KG1 (cell line): ENCODE results near the gene FGD2.

ENCODE experiments used
- DNase-seq: peaks from one replicate; lab custom pipeline; 2025; lab: John Stamatoyannopoulos, UW

Gene FGD2

DNA sequence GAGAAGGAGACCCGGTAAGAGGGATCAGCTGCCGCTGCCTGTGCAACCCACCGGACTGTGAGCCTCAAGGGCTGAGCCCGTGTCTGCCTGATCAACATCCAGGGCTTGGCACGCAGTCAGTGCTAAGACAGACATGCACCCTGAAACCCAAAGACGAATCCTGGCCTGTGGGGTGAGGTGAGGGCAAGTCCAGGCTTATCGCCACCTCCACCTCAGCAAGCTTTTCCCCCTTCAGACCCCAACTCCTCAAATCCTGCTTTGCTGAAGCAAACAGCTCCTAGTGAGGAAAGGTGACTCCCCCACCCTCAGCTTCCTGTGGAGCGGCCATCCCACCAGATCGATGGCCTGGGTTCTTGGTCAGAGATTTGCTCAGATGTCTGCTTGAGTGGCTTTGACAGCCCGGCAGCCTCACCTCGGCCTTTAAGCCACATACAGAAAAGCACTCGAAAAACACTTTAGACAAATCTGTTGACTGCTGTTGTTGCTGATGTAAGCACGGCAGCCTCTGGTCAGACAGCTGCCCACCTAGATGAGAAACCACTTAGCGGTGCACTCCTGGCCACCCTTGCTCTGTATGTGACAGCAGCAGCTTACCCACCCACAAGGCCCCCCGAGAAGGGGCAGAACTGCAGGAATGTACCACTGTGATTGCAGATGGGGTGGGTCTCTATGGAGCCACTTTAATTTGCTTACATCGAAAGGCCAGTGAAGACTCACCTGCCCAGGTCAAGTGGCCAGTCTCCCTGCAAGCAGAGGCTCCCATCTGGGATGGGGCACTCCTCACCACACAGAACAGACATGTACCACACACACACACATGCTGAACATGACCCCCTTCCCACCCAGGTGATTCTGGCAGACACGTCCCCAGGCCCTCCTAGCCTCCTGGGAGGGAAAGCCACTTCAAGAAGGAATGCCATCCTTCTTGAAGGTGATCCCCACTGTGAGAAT is 34.3 kb upstream of the FGD2 start:
- DNase-seq, result no peak

DNA sequence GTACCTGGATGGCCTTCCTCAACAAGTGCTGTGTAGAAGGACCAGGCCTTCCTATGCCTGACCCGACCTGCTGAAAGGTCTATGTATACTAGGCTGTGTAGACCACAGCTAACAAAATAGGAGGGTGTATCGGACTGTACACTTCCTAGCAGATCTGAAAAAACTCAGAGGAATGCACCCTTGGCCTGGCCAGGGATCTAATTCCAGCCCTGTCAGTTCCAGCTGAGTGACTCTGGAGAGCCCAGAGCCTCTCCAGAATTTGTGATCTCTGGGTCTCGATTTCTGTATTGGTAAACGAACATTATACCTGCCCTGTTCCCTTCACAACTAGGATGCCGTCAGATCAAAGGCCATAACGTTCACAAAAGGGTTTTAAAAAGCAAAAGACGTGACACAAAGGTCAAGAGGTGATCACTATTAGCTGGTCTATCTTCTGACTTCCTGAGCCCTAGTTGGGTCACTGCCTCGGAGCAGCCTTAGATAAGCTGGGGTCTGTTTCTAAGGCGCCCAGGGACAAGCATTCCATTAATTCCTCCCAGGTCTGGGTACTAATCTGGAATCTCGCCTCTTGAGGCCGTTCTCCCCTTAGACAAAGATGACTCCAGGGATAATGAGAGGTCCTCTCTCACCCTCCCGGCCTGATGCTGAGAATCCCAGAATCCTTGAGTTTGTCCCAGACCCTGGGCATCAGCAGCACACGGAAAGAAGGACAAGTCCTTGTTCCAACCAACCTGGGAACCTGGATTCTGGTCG is 33.4 kb upstream of the FGD2 start:
- no peak for DNase-seq

DNA sequence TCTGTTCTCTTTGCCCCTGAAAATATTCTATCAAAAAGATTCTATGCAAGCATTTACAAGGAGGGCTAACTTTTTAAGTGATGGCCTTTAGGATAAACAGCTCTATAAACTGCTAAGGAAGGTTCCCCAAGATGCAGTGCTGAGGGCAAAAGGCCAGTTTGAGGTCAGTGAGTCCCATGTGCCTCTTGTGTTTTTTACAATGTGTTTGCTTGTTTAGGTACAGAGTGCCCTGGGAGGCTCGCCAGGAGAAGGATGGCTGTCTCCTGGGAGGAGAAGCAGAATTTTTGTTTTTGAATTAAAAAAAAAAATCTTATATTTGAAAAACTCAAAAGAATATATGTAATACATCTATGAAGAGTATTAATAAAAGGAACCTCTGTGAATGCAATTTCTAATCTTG is 32.3 kb upstream of the FGD2 start:
- no peak for DNase-seq

DNA sequence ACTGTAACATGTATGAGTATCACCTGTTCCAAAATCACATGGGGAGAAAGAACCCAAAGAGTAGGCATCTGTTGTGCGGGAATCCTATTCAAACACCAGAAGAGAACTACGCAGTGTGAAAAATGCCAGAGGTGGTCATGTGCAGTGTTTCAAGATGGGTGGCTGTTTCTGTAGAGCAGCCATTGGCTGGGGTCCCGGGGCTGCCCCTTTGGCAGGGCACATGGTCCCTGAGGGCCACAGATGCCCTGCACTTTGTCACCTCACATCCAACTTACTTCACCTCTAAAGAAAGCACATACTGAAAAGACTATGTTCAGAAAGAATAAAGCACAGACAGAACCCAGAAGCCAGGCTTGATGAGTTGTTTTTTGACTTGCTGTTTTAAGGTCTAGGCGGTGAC is 31.8 kb upstream of the FGD2 start:
- no peak for DNase-seq

DNA sequence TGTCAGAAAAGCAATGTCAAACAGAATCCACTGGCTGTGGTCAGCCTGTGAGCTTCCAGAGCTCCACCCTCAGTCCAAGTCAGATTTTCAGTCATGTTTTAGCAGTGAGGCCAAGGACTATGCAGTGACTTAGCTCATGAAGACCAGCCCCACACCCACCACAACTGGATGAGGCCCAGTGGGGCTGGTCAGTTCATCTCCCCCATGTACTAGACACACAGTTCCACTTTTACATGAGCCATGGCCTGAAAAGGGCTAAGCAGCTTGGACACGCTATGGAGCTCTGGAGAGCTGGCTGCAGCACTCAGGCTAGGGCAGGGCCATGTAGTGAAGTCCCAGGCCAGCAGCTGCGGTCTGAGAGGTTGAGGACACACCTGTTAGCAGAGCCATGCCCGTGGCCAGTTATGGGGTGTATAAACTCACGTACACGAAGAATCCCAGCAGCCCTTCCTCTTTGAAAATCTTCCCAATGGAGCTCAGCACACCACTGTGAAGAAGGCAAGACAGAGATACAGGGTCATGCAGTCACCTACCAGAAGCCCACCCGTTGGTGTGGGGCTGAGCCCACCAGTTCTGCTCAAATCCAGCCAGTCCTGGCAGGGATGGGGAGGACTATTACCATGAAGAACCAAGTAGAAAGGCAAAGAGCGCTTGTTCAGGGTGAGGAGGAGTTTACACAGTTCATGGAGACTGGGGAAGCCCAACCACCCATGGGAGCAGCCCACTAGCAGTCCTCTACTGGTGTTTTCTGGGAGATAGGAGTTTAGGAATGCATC is 30.0 kb upstream of the FGD2 start:
- DNase-seq, result no peak

DNA sequence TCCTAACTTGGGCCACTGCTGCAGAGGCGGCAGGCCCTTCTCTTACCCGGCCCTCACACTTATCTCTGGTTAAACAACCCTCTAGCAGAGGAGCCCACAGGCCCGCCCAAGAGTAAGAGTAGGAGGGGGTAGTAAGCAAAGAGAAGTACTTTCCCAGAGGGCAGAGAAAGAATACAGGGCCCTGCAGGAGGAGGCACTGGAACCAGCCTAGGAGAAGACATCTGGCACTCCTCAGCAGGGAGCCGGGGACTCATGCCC is 29.5 kb upstream of the FGD2 start:
- no peak for DNase-seq

DNA sequence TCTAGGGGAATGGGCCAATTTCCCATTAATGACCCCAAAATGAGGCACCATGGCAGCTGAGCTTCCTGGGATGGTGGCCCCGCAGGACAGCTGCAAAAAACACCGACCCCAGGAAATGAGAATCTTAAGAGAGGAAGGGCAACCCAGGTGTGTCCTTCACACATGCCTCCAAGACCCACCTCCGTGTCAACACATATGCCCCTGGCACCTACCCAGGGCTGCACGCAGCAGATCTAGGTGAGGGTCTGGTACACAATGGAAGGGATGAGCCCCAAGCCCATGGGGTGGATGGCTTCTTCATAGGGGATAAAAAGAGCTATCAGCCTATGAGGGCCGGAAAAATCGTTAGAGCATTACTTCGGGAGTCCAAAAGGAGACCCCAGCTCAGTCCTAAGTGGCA is 28.9 kb upstream of the FGD2 start:
- DNase-seq, result no peak

DNA sequence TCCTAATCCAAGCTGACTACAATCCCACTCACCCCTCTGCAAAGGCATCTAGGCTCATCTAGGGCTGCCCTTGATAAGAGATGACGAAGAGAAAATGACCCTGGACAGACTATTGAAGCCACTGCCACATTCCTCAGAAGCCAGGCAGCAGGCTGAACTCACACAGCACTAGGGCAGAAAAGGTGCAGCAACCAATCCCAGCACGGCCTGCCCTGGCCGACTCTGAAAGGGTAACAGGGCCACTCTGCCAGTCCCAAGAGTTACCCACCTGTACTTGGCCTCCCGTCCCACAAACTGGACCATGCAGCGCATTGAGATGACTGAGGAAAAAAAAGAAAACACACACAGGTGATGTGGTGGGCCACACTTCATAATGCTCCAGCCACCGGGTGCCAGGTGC is 28.5 kb upstream of the FGD2 start:
- no peak for DNase-seq

DNA sequence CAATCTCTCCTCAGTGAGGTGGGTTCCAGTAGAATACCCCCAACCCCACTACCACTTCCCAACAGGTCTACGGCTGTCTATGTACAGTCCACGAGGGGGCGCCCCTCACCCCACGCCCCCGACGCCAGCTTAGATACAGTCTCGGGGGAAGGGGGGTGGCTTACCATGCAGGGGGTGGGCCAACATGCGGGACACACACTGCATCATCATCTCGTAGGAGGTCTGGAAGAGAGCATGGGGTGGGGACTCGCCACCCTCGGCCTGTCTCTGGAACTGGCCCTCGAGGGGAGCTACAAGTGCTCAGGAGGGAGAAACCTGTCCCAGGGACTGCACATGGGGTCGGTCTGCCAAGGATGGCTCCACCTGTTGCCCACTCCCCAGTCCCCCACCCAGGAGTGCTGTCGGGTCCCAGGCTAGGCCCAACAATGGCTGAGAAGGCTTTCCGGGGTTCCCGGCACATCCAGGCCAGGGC is 27.9 kb upstream of the FGD2 start:
- DNase-seq, result no peak

DNA sequence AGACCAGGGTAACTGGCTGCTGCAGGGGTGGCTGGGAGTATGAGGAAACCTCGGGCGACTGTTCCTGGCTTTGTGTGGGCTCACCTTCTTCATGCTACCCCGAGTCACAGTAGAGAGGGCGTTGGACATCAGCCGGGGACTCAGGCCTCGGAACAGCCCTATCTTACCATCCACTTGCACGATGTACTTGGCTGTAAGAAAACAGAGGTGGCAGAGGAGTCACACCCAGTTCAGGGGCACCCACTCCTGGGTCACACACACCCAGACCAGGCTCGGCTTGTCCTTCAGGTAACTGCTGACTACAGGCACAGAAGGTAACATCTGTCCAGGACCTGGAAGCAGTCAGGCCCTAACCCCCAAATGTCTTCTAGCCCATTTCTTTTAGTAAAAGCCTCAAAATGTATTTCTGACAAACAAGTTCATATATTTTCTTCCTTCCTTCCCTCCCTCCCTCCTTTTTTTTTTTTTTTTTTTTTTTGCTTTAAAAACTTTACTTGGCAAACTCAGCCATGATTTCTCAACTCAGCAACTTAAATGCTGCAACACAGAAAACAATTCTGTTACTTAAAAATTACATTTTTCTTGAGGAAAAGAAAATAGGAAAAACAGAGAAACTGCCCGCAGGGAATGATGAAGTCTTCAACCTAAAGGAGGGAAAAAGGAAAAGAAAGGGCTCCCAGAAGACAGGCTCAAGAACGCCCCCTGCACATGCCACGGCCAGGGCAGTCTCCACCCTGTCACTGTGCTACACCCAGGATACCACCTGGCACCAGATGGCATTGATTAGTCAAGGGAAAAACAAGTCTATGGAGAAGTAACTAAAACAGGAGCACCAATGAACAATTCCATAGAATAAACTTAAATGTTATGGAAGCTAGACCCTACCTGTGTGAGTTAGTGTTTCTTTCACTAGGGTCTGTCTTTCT is 26.8 kb upstream of the FGD2 start:
- no peak for DNase-seq

DNA sequence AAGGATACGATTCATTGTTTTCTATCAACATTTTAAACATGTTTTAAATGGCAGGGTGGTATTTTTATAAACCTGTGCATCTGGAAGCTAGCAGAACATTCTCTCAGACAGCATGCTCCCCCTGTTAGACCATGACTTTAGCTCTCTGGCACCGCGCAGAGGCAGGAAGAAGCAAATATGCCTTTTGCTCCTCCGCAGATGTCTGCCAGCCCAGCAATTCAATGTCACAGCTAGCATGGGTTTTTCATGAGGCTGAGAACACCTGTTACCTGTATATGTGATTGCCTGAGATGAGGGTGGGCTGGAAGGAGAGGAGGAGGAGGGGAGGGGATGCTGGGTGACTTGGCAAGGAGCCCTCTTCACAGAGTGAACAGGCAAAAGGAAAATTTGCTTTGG is 26.1 kb upstream of the FGD2 start:
- no peak for DNase-seq

DNA sequence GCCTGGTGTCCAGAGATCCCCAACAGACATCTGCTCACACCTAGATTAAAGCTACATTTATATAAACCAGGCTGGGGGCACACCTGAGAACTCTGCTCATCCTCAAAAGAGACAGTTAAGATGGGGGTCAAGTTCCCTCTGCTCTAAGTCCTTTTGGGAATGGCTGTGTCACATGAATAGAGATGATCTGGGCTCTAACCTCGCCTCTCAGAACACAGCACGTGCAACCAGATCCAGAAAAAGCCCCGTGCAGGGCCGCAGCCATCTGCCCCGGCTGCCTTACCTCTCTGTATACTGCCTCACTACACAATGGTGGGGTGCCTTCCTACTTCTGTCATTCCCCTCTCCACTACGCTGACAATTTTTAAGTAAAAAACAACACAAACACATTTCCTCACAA is 25.3 kb upstream of the FGD2 start:
- no peak for DNase-seq

DNA sequence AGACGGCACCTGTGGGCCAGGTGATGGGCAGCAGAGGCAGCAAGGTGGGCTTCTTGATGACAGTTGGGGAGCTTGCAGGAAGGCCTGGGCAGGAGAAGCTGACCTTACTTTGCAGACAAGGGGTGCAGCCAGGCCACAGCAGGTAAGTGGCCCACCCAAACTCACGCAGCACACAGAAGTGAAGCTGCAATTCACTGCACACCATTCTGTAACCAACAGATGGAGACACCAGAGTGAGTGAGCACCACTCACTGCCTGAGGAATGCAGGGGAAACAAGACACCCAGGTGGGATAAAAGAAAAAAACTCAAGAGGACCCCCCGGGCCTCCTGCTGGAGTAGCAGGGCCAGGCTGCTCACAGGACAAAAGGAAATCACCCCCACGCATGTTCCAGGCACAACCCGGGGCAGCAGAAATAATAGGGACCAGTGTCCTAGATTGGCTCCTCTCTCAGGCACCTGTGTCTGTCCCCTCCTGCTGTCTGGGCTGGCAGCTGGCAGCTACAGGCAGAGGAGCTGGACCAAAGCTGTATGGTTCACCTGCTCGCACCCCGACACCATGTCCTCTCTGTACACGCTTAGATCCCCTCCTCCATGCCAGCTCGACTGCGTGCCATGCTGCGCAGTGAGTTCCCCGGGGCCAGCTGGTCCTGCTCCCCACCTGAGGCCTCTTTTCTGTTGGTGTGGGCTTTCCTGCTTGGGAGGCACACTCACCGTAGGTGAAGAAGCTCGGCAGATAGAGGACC is 24.4 kb upstream of the FGD2 start:
- no peak for DNase-seq

DNA sequence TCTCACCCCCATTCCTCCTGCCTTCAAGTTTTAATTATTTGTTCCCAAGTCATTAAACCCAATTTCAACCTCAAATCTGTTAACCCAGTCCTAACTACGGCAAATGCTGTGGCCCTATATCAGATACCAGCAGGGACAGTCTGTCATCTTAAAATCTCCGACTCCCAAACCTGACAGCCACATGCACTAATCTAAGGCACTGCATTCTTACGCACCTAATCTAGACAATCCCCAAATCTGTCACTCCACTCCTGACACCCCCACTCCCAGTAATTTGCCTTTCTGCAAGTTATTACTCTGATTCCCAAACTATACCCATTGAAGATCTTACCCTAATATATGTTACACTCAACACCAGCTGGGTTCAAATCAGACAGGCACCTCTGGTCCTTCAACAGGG is 21.9 kb upstream of the FGD2 start:
- DNase-seq, result no peak

DNA sequence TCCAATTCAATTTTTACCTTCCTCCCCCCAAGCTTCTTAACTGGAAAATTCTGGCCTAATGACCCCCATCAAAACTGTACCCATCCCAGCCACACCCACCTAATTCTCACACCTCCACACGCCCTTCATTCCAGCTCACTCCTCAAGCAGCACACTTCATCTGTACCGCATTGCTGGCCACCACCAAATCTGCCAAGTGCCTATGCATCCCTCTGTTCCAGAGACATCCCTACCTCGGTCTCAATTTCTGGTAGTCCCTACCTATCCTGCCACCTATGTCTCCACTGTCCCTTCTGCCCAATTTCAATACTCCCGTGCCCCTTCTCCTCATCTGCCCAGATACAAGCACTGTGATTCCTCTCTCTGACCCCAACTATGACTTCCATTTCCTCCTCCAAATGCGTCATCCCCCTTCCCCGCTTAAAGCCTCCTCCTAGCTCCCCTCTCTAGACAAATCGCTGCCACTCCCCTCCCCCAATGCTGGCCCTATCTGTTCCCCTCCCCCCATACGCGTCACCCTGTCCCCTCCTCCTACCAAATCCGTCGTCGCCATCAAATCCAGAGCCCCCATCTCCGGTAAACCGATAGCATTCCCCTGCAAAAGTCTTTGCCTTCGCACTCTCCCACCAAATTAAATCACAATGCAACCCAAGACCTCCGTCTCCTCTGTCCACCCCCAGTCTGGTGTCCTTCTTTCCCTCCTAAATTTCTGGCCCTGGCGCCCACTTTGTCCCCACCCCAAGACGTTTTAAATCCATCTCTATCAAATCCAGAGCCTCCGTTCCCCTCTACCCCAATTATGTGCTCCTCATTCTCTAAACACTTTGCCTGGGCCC is 20.7 kb upstream of the FGD2 start:
- DNase-seq, result no peak

DNA sequence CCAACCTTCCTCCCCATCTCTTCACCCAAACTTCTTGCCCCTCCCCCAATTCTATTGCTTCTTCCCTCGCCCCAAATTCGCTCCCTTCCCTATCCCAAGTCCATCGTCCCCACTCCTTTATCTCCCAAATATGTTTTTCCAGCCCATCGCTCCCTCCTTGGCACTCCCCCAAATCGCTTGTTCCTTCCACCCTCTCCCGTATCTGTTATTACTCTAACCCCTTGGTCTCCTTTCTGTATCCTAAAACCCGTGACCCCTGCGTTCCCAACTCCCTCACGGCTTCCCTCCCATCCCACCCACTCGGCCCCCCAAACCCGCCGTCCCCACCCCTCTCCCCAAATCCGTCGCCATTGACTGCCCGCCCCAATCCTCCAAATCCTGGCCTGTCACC is 20.0 kb upstream of the FGD2 start:
- no peak for DNase-seq

DNA sequence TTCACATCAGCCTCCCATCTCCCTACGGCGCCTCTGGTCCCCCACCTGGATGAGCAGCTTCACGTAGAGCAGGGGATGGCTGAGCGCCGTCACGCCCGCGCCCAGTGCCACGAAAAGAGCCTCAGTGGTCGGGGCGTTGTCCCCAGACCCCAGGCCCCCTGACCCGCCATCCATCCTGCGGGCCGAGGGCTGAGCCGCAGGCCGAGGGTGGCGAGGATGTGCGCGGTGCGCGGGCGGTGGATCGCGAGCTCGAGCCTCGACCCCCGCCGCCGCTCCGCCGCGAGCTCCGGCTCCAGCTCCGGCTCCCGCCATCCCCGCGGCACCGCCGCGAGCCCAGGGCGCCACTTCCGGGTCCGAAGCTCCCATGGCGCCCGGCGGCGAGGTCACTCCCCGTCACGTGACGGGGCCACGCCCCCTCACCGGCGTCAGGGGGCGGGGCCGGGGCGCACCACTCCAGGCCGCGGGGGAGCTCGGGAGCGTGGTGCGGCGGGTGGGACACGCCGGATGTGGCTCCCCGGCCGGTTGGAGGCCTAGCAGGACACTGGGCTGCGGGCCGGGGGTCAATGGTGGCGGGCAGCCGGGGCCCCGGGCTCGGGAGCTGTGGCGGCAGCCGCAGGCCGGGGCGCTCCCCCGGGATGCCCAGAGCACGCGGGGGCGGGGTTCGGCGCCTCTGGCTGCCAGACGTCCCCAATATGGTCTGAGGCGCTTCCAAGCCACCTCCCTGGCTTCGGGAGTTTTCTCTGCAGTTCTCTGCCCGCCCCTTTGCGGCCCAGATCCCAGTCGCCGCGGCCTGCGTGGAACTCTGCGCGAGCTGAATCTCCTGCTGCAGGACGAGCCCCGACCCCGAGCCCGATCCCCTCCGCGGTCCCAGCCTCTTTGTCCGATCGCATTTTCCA is 19.4 kb upstream of the FGD2 start, which contains the start of gene MTCH1:
TSS of gene MTCH1 (minus strand) at position 389 of the 896 bp plus-strand sequence. CDS start at position 366, 23 bp downstream.
- DNase-seq, result peak; percentile 54

DNA sequence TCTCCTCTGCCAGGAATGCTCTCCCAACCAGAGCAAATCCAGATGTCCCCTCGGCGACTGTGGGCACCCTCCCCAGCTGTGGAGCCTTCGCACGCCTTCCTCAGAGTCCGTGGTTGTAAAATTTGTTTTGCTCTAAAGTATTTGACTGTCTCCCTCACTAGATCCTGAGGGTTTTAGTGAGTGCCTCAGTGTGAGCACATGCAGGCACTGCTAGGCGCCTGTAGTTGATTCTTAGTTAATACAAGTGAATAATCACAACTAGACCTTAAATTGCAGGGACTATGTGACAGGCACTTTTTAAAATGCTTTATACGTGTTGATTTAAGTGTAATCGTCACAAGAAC is 18.8 kb upstream of the FGD2 start:
- DNase-seq, result no peak

DNA sequence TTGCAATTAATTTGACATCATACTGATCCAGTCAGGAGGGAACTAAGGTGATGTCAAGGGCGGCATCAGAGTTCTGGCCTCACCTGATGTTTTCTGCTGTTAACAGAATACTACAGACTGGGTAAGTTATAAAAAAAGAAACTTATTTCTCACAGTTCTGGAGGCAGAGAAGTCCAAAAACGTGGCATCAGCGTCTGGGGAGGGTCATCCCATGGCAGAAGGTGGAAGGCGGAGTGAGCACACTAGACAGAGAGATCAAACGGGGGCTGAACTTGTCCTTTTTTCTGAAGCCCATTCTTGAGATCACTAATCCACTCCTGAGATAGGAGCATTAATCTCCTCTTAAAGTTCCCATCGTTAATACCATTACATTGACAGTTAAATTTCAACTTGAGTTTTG is 16.2 kb upstream of the FGD2 start:
- no peak for DNase-seq
